HepG2 (cell line): ENCODE results near the gene SNF8. TPM values are rescaled to one million over a fixed set of nuclear protein-coding genes. Genes with fewer than 3 reads are reported as not detected.
"Not testable (repeated sequence)": the region's sequence is repeated elsewhere in the genome, so short reads cannot be mapped to it uniquely, and the experiment has no call there.

ENCODE experiments used
- ATAC-seq: fragments of 200-7000 bp; cut with Tn5 transposase; 3 replicates; pipeline ENCODE4 v1.9.1; 2020; ENCODE audit warnings: mild to moderate bottlenecking, moderate library complexity
- BruUV-seq: library from RNA; stranded (reverse); fragments of 400-500 nt; replicated peaks from 2 replicates; lab custom pipeline; 2021; lab: Mats Ljungman, UMichigan
- CTCF ChIA-PET: fragments of 300-600 bp; formaldehyde crosslinking; extraction: SDS; loops from one replicate; lab custom pipeline; 2021; ENCODE audit warnings: low total read pairs, inconsistent platforms, low intra/inter-chr PET ratio; lab: Yijun Ruan, JAX
- POLR2A ChIA-PET: fragments of 350-600 bp; sonication (Branson Sonifier 250); formaldehyde crosslinking; loops from one replicate; lab custom pipeline; 2020; ENCODE audit warnings: antibody characterized with exemption, inconsistent platforms; lab: Yijun Ruan, JAX
- DNase-seq: peaks from one replicate; pipeline ENCODE4 v3.0.0-alpha.2; 2015; ENCODE audit warnings: low spot score
- FAIRE-seq: peaks from 3 replicates; lab custom pipeline; 2011; peaks lifted over from hg19 to GRCh38; lab: Jason Lieb, UNC
- H2AFZ ChIP-seq: one replicate; pipeline ENCODE4 v1.6.1; 2011; ENCODE audit warnings: low read length, inconsistent platforms
- H3K27ac ChIP-seq: fragments of 300-600 bp; 3 replicates; pipeline ENCODE4 v1.8.0; 2011; ENCODE audit warnings: mixed run types, mild to moderate bottlenecking, mixed read lengths, low read length, inconsistent platforms; ENCODE audit not compliant: insufficient read depth; ENCODE audit errors: extremely low read length
- H3K27me3 ChIP-seq, 2 experiments: fragments of 200-600 bp in 1 of 2; 2 replicates in 1 of 2; 3 replicates in 1 of 2; pipeline versions ENCODE4 v1.6.0 to v1.8.0; 2011; ENCODE audit warnings: low read length in 2 of 2, mild to moderate bottlenecking in 2 of 2, moderate library complexity in 2 of 2, inconsistent platforms in 1 of 2; ENCODE audit not compliant: insufficient read depth in 2 of 2, control insufficient read depth in 1 of 2
- H3K36me3 ChIP-seq, 2 experiments: fragments of 200-600 bp in 1 of 2; replicated peaks in 1 of 2; 2 replicates in 1 of 2; 3 replicates in 1 of 2; pipeline versions ENCODE4 v1.5.1 to v1.8.0; 2011; ENCODE audit warnings: low read length in 2 of 2, inconsistent platforms in 1 of 2; ENCODE audit not compliant: insufficient read depth in 2 of 2, control insufficient read depth in 1 of 2
- H3K4me1 ChIP-seq: 2 replicates; pipeline ENCODE4 v1.5.1; 2012; ENCODE audit warnings: low read length, inconsistent platforms; ENCODE audit not compliant: insufficient read depth
- H3K4me2 ChIP-seq: 2 replicates; pipeline ENCODE4 v1.6.0; 2011; ENCODE audit warnings: low read depth, low read length, inconsistent platforms
- H3K4me3 ChIP-seq, 3 experiments: fragments of 200-600 bp in 1 of 3; sonication (generic), shearing (Covaris generic) in 1 of 3; replicated peaks in 1 of 3; 2 replicates each; pipeline ENCODE4 v1.5.1; 2011 to 2016; ENCODE audit warnings: low read length in 3 of 3, inconsistent platforms in 2 of 3, low read depth in 2 of 3, mild to moderate bottlenecking in 2 of 3, control low read depth in 1 of 3, mixed read lengths in 1 of 3; ENCODE audit not compliant: insufficient read depth in 1 of 3
- H3K79me2 ChIP-seq: one replicate; pipeline ENCODE4 v1.6.1; 2011; ENCODE audit warnings: low read length, inconsistent platforms; ENCODE audit not compliant: insufficient read depth
- H3K9ac ChIP-seq: 2 replicates; pipeline ENCODE4 v1.6.0; 2011; ENCODE audit warnings: mild to moderate bottlenecking, low read depth, low read length, inconsistent platforms; ENCODE audit not compliant: insufficient read depth
- H3K9me3 ChIP-seq: 2 replicates; pipeline ENCODE4 v1.5.1; 2012; ENCODE audit warnings: mild to moderate bottlenecking, low read length
- H4K20me1 ChIP-seq: 2 replicates; pipeline ENCODE4 v1.6.0; 2011; ENCODE audit warnings: inconsistent platforms, mild to moderate bottlenecking, low read length, moderate library complexity; ENCODE audit not compliant: insufficient read depth
- ARID2 ChIP-seq: sonication (generic); formaldehyde crosslinking; IDR thresholded peaks from 2 replicates; pipeline ENCODE4 v1.8.1; 2022; ENCODE audit warnings: mild to moderate bottlenecking, missing genetic modification reagents, borderline replicate concordance
- CHD4 ChIP-seq: fragments of 200-600 bp; sonication (generic); IDR thresholded peaks from 2 replicates; pipeline ENCODE4 v1.7.0; 2017; ENCODE audit warnings: mild to moderate bottlenecking, low read length, borderline replicate concordance
- THYN1 ChIP-seq: sonication (generic); formaldehyde crosslinking; IDR thresholded peaks from 2 replicates; pipeline ENCODE4 v1.8.1; 2023; ENCODE audit warnings: low read depth, mild to moderate bottlenecking, moderate library complexity, missing genetic modification reagents, borderline replicate concordance
- ZNF3 ChIP-seq: IDR thresholded peaks from 2 replicates; pipeline ENCODE4 v1.7.0; 2017; ENCODE audit warnings: inconsistent platforms
- ZNF431 ChIP-seq: sonication (generic); formaldehyde crosslinking; IDR thresholded peaks from 2 replicates; pipeline ENCODE4 v1.9.0; 2022; ENCODE audit warnings: missing genetic modification reagents, low read depth, mild to moderate bottlenecking, borderline replicate concordance
- ZNF878 ChIP-seq: sonication (generic); formaldehyde crosslinking; IDR thresholded peaks from 2 replicates; pipeline ENCODE4 v1.8.1; 2023; ENCODE audit warnings: mild to moderate bottlenecking, missing genetic modification reagents, moderate library complexity
- WGBS: methylation state at CpG from one replicate; pipeline ENCODE4 v1.1.6; 2017; ENCODE audit warnings: low lambda C conversion rate; 5-methylcytosine and 5-hydroxymethylcytosine counted together
- in situ Hi-C: cut with HindIII; loops from 2 replicates; pipeline ENCODE4 v1.10.0; 2017; ENCODE audit warnings: low pct_unique_long_range_greater_than_20kb; ENCODE audit not compliant: extremely low pct_ligation_motif_present
- intact Hi-C: fragments of 100-400 bp; cut with micrococcal nuclease; formaldehyde crosslinking; loops from one replicate; pipeline ENCODE4 v1.10.0; 2022; ENCODE audit not compliant: unreplicated experiment
- polyA plus RNA-seq, 8 experiments: library from polyadenylated mRNA; depleted of rRNA in 3 of 8; stranded (reverse) in 7 of 8; unstranded in 1 of 8; fragments of >200 nt; fragmentation: Illumina TruSeq in 4 of 8; extraction: Trizol in 4 of 8; gene quantifications; 2 replicates each; pipeline versions ENCODE4 v1.2.1 to v1.2.3, GENCODE V29; 2011 to 2016; ENCODE audit warnings: low read depth in 4 of 8, missing spikeins in 1 of 8, mixed read lengths in 1 of 8; ENCODE audit not compliant: insufficient read depth in 1 of 8
- total RNA-seq, 5 experiments: library from RNA; depleted of rRNA; stranded (reverse); fragments of >200 nt; fragmentation: Illumina TruSeq; extraction: Trizol; gene quantifications; 2 replicates each; pipeline ENCODE4 v1.2.3, GENCODE V29; 2016; ENCODE audit warnings: low read depth in 1 of 5
- TF ChIP-seq, protein P1 (sequence below): sonication (generic); formaldehyde crosslinking; IDR thresholded peaks from 2 replicates; pipeline ENCODE4 v1.5.1; 2020; ENCODE audit warnings: missing genetic modification reagents, mild to moderate bottlenecking, borderline replicate concordance

Gene SNF8
- total and polyA plus RNA-seq, 2 of the 13 experiments (the other 11 are each of a cell fraction or from before 2014, with no cell fraction given), result 114 to 153 TPM

DNA sequence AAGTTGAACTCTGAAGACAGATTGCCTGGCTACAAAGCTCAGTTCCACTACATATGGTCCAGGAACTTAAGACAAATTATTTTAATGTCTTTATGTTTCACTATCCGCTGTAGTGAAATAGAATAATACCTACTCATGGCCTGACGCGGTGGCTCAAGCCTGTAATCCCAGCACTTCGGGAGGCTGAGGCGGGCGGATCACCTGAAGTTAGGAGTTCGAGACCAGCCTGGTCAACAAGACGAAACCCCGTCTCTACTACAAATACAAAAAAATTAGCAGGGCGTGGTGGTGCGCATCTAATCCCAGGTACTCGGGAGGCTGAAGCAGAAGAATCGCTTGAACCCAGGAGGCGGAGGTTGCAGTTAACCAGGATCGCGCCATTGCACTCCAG is 614 bp upstream of the SNF8 start:
- H3K27ac ChIP-seq, result peak overlapping the region; percentile 86
- TSS peak; percentile 98 for BruUV-seq
- 91% methylated on average over 16 of the region's 16 CpGs for WGBS
- ChIA-PET POLR2A (interaction anchor here (0.6 to 3.3 kb wide), 29 partner anchors 8 to 1033 kb away, joined by 3 to 77 read pairs (median 8); partner anchors contain the start of genes ATP5MC1, IGF2BP1 and UBE2Z), CTCF (interaction anchor here (1.7 kb wide), 1 partner anchor 87 kb away, joined by 10 read pairs; no protein-coding TSS in a partner anchor)
- H3K4me2 ChIP-seq, result peak overlapping the region; percentile 89
- peak overlapping the region; percentile 86 for H3K9ac ChIP-seq
- intact Hi-C loops, FAIRE-seq, H4K20me1 ChIP-seq, H3K27me3 ChIP-seq, H3K9me3 ChIP-seq, in situ Hi-C loops, DNase-seq, ATAC-seq: not testable (repeated sequence)
- peak overlapping the region; percentile 31 for H2AFZ ChIP-seq
- peaks cover 7 to 14% of the 10 kb centered on the region in 2 experiments for H3K36me3 ChIP-seq
- H3K4me3 ChIP-seq, result peak overlapping the region; percentile 75 to 91 (median 90)
- TF ChIP-seq, protein P1, sequence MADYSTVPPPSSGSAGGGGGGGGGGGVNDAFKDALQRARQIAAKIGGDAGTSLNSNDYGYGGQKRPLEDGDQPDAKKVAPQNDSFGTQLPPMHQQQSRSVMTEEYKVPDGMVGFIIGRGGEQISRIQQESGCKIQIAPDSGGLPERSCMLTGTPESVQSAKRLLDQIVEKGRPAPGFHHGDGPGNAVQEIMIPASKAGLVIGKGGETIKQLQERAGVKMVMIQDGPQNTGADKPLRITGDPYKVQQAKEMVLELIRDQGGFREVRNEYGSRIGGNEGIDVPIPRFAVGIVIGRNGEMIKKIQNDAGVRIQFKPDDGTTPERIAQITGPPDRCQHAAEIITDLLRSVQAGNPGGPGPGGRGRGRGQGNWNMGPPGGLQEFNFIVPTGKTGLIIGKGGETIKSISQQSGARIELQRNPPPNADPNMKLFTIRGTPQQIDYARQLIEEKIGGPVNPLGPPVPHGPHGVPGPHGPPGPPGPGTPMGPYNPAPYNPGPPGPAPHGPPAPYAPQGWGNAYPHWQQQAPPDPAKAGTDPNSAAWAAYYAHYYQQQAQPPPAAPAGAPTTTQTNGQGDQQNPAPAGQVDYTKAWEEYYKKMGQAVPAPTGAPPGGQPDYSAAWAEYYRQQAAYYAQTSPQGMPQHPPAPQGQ, result 0 out of 2 replicates have a peak, but pooled peaks have one; percentile 37
- TF ChIP-seq ZNF878 (0 out of 2 replicates have a peak, but pooled peaks have one; percentile 4), THYN1 (CRISPR knock-in tag) (peak; percentile 9; the same call in 1 of the 2 replicates), CHD4 (peak; percentile 3; the same call in 1 of the 2 replicates), ZNF3 (CRISPR knock-in tag) (0 out of 2 replicates have a peak, but pooled peaks have one; percentile 11), ARID2 (CRISPR knock-in tag) (0 out of 2 replicates have a peak, but pooled peaks have one; percentile 56), ZNF431 (CRISPR knock-in tag) (0 out of 2 replicates have a peak, but pooled peaks have one; percentile 11)
- H3K4me1 ChIP-seq, result peaks cover 27% of the 10 kb centered on the region
- H3K79me2 ChIP-seq, result peaks cover 23% of the 10 kb centered on the region
